BE2C (cell line): ENCODE data around the gene PAPPA2.

Source experiments
- DNase-seq: peaks from one replicate; pipeline ENCODE4 v3.0.0-alpha.2; 2020
- H3K27me3 ChIP-seq: fragments of 250-450 bp; sonication (Bioruptor Pico); 2 replicates; pipeline ENCODE4 v1.5.1; 2020; ENCODE audit warnings: mild to moderate bottlenecking
- H3K36me3 ChIP-seq: fragments of 250-450 bp; sonication (Bioruptor Pico); 2 replicates; pipeline ENCODE4 v1.5.1; 2020; ENCODE audit warnings: mild to moderate bottlenecking
- H3K4me1 ChIP-seq: fragments of 250-450 bp; sonication (Bioruptor Pico); 2 replicates; pipeline ENCODE4 v1.5.1; 2020
- H3K4me3 ChIP-seq: 2 replicates; pipeline ENCODE4 v1.5.1; 2011; ENCODE audit warnings: low read depth, low read length
- H3K9me3 ChIP-seq: fragments of 250-450 bp; sonication (Bioruptor Pico); 2 replicates; pipeline ENCODE4 v1.5.1; 2020
- CTCF ChIP-seq: IDR thresholded peaks from 2 replicates; pipeline ENCODE4 v1.5.1; 2012; ENCODE audit warnings: mild to moderate bottlenecking, low read depth, low read length

The PAPPA2 gene

GRCh38 chr1:176529395-176530090, 66.6 kb downstream of the PAPPA2 start:
- Histone ChIP-seq H3K9me3 (no peaks in the 10 kb centered on the region), H3K4me1 (no peaks in the 10 kb centered on the region), H3K4me3 (no peak overlapping the region), H3K36me3 (no peaks in the 10 kb centered on the region), H3K27me3 (no peaks in the 10 kb centered on the region)
- TF ChIP-seq CTCF: no peak
- DNase-seq: no peak

GRCh38 chr1:176531036-176531435, 68.1 kb downstream of the PAPPA2 start:
- Histone ChIP-seq H3K36me3 (no peaks in the 10 kb centered on the region), H3K27me3 (no peaks in the 10 kb centered on the region), H3K4me3 (no peak overlapping the region), H3K4me1 (no peaks in the 10 kb centered on the region), H3K9me3 (no peaks in the 10 kb centered on the region)
- no peak for DNase-seq
- no peak for TF ChIP-seq CTCF

GRCh38 chr1:176531921-176532897, 69.2 kb downstream of the PAPPA2 start:
- H3K36me3 ChIP-seq: no peaks in the 10 kb centered on the region

GRCh38 chr1:176533020-176533419, 70.0 kb downstream of the PAPPA2 start:
- no peak for DNase-seq
- Histone ChIP-seq H3K36me3 (no peaks in the 10 kb centered on the region), H3K9me3 (no peaks in the 10 kb centered on the region), H3K4me1 (no peaks in the 10 kb centered on the region), H3K27me3 (no peaks in the 10 kb centered on the region), H3K4me3 (no peak overlapping the region)
- TF ChIP-seq CTCF: no peak

More at GRCh38 chr1:176531921-176532897, 69.2 kb downstream of the PAPPA2 start:
- no peaks in the 10 kb centered on the region for H3K27me3 ChIP-seq
- H3K4me1 ChIP-seq: no peaks in the 10 kb centered on the region
- DNase-seq: no peak
- H3K4me3 ChIP-seq: no peak overlapping the region
- TF ChIP-seq CTCF: no peak
- no peaks in the 10 kb centered on the region for H3K9me3 ChIP-seq

GRCh38 chr1:176536588-176536987, 73.6 kb downstream of the PAPPA2 start:
- Histone ChIP-seq H3K36me3 (no peaks in the 10 kb centered on the region), H3K4me3 (no peak overlapping the region), H3K9me3 (no peaks in the 10 kb centered on the region), H3K27me3 (no peaks in the 10 kb centered on the region), H3K4me1 (no peaks in the 10 kb centered on the region)
- no peak for DNase-seq
- TF ChIP-seq CTCF: no peak
